SU-DHL-6 (cell line): ENCODE results near the gene ADGRD2.

ENCODE experiments used
- H2AFZ ChIP-seq: fragments of 200-600 bp; sonication (generic); 2 replicates; pipeline ENCODE4 v1.6.1; 2014; ENCODE audit warnings: low read depth, mild to moderate bottlenecking, moderate library complexity, mixed read lengths, antibody characterized with exemption, low read length; ENCODE audit not compliant: severe bottlenecking
- H3F3A ChIP-seq: fragments of 200-600 bp; shearing (Covaris generic); 2 replicates; pipeline ENCODE4 v1.6.0; 2016; ENCODE audit warnings: antibody characterized with exemption, mild to moderate bottlenecking; ENCODE audit not compliant: insufficient read depth
- H3K27ac ChIP-seq: fragments of 200-600 bp; sonication (generic); 2 replicates; pipeline ENCODE4 v1.5.1; 2016; ENCODE audit warnings: low read depth, mild to moderate bottlenecking, low read length, moderate library complexity, mixed read lengths
- H3K27me3 ChIP-seq: fragments of 200-600 bp; sonication (generic), shearing (Covaris generic); 2 replicates; pipeline ENCODE4 v1.6.0; 2014; ENCODE audit warnings: mild to moderate bottlenecking, low read length
- H3K36me3 ChIP-seq: fragments of 200-600 bp; sonication (generic); 2 replicates; pipeline ENCODE4 v1.6.1; 2014; ENCODE audit warnings: mild to moderate bottlenecking, low read length, mixed read lengths
- H3K4me2 ChIP-seq: fragments of 300-600, 200-600 bp; shearing (Covaris generic), sonication (generic); 2 replicates; pipeline ENCODE4 v1.6.0; 2014; ENCODE audit warnings: low read length, low read depth, mild to moderate bottlenecking; ENCODE audit not compliant: poor library complexity, severe bottlenecking
- H3K4me3 ChIP-seq: fragments of 200-600 bp; sonication (generic); 2 replicates; pipeline ENCODE4 v1.5.1; 2014; ENCODE audit warnings: antibody characterized with exemption, low read length, mild to moderate bottlenecking, mixed read lengths; ENCODE audit not compliant: insufficient read depth, poor library complexity, severe bottlenecking
- H3K79me2 ChIP-seq: fragments of 200-600 bp; sonication (generic); 2 replicates; pipeline ENCODE4 v1.6.1; 2014; ENCODE audit warnings: mild to moderate bottlenecking, low read length, moderate library complexity; ENCODE audit not compliant: insufficient read depth
- H3K9ac ChIP-seq: fragments of 200-600 bp; sonication (generic); 2 replicates; pipeline ENCODE4 v1.7.0; 2014; ENCODE audit warnings: mild to moderate bottlenecking, low read length
- H3K9me2 ChIP-seq: fragments of 200-600 bp; sonication (generic); replicated peaks from 2 replicates; pipeline ENCODE4 v1.6.1; 2014; ENCODE audit warnings: low read length; ENCODE audit not compliant: insufficient read depth
- H3K9me3 ChIP-seq: fragments of 200-600 bp; sonication (generic); 2 replicates; pipeline ENCODE4 v1.6.1; 2014; ENCODE audit warnings: low read length, mixed read lengths; ENCODE audit not compliant: insufficient read depth
- H4K20me1 ChIP-seq: fragments of 200-600 bp; sonication (generic); 2 replicates; pipeline ENCODE4 v1.6.1; 2014; ENCODE audit warnings: low read depth, mild to moderate bottlenecking, antibody characterized with exemption, low read length, moderate library complexity, mixed read lengths
- CTCF ChIP-seq: fragments of 200-600 bp; sonication (generic); IDR thresholded peaks from one replicate; pipeline ENCODE4 v1.5.1; 2017; ENCODE audit warnings: antibody characterized with exemption, mild to moderate bottlenecking, low read length, moderate library complexity; ENCODE audit not compliant: insufficient read depth, poor library complexity, severe bottlenecking
- EZH2phosphoT487 ChIP-seq: fragments of 200-600 bp; sonication (generic), shearing (Covaris generic); conservative IDR thresholded peaks from 2 replicates; pipeline ENCODE4 v1.6.1; 2018; ENCODE audit warnings: mild to moderate bottlenecking, antibody characterized with exemption, low read length, moderate library complexity, mixed read lengths

The ADGRD2 gene

GRCh38 chr9:124419832-124420489, 30.3 kb upstream of the ADGRD2 start:
- no peak overlapping the region for H2AFZ ChIP-seq
- no peaks in the 10 kb centered on the region for H4K20me1 ChIP-seq
- H3K9me3 ChIP-seq, result 0 out of 2 replicates have a peak, but pooled peaks cover 5% of the 10 kb centered on the region
- no peaks in the 10 kb centered on the region for H3F3A ChIP-seq
- no peak for TF ChIP-seq CTCF
- TF ChIP-seq EZH2phosphoT487, result no peak
- no peaks in the 10 kb centered on the region for H3K9me2 ChIP-seq
- no peak overlapping the region for H3K27ac ChIP-seq
- no peaks in the 10 kb centered on the region for H3K27me3 ChIP-seq
- H3K79me2 ChIP-seq, result peaks cover 1% of the 10 kb centered on the region; the same call in 1 of the 2 replicates
- no peak overlapping the region for H3K4me3 ChIP-seq
- H3K36me3 ChIP-seq, result no peaks in the 10 kb centered on the region
- H3K4me2 ChIP-seq, result no peak overlapping the region
- no peak overlapping the region for H3K9ac ChIP-seq

GRCh38 chr9:124420991-124421543, 29.2 kb upstream of the ADGRD2 start:
- H2AFZ ChIP-seq, result no peak overlapping the region
- H3K27ac ChIP-seq, result no peak overlapping the region
- H4K20me1 ChIP-seq, result no peaks in the 10 kb centered on the region
- TF ChIP-seq CTCF, result no peak
- TF ChIP-seq EZH2phosphoT487, result no peak
- H3F3A ChIP-seq, result no peaks in the 10 kb centered on the region
- no peaks in the 10 kb centered on the region for H3K79me2 ChIP-seq
- H3K9me2 ChIP-seq, result no peaks in the 10 kb centered on the region
- no peaks in the 10 kb centered on the region for H3K27me3 ChIP-seq
- H3K9me3 ChIP-seq, result no peaks in the 10 kb centered on the region
- H3K36me3 ChIP-seq, result no peaks in the 10 kb centered on the region
- H3K4me2 ChIP-seq, result no peak overlapping the region
- no peak overlapping the region for H3K9ac ChIP-seq
- H3K4me3 ChIP-seq, result no peak overlapping the region

GRCh38 chr9:124423155-124423554, 27.1 kb upstream of the ADGRD2 start:
- Histone ChIP-seq H3K9ac (no peak overlapping the region), H2AFZ (no peak overlapping the region), H3K79me2 (no peaks in the 10 kb centered on the region), H3K27ac (no peak overlapping the region), H3K9me3 (no peaks in the 10 kb centered on the region), H3K4me2 (no peak overlapping the region), H3F3A (no peaks in the 10 kb centered on the region), H3K4me3 (no peak overlapping the region), H4K20me1 (no peaks in the 10 kb centered on the region), H3K36me3 (no peaks in the 10 kb centered on the region), H3K9me2 (no peaks in the 10 kb centered on the region), H3K27me3 (no peaks in the 10 kb centered on the region)
- TF ChIP-seq EZH2phosphoT487 (no peak), CTCF (no peak)
